Neural crest cell (in vitro differentiated cells): ENCODE measurements around the gene ZNF729. TPM values are rescaled to one million over a fixed set of nuclear protein-coding genes. Genes with fewer than 3 reads are reported as not detected.
"Not testable (repeated sequence)": the region's sequence is repeated elsewhere in the genome, so short reads cannot be mapped to it uniquely, and the experiment has no call there.

Source experiments
- DNase-seq: peaks from one replicate; pipeline ENCODE4 v3.0.0; 2021; ENCODE audit warnings: low read depth, mixed read lengths, low spot score
- H3K27ac Mint-ChIP-seq: one replicate; pipeline ENCODE4 v1.8.0; 2021; ENCODE audit warnings: mild to moderate bottlenecking, mixed read lengths; ENCODE audit not compliant: unreplicated experiment
- H3K27me3 Mint-ChIP-seq: 2 replicates; pipeline ENCODE4 v1.8.0; 2021; ENCODE audit warnings: low read depth, mild to moderate bottlenecking, mixed read lengths
- H3K36me3 Mint-ChIP-seq: 2 replicates; pipeline ENCODE4 v1.8.0; 2021; ENCODE audit warnings: low read depth, mild to moderate bottlenecking, mixed read lengths
- H3K4me1 Mint-ChIP-seq: 2 replicates; pipeline ENCODE4 v1.8.0; 2021; ENCODE audit warnings: mixed read lengths
- H3K4me3 Mint-ChIP-seq: one replicate; pipeline ENCODE4 v1.8.0; 2021; ENCODE audit warnings: mild to moderate bottlenecking, mixed read lengths
- H3K9me3 Mint-ChIP-seq: 2 replicates; pipeline ENCODE4 v1.8.0; 2021; ENCODE audit warnings: mixed read lengths
- CTCF ChIP-seq: fragments of 200-600 bp; sonication (generic); conservative IDR thresholded peaks from 2 replicates; pipeline ENCODE4 v1.5.0; 2021; ENCODE audit warnings: antibody characterized with exemption, mild to moderate bottlenecking
- total RNA-seq: library from RNA; stranded (reverse); gene quantifications from 2 replicates; pipeline ENCODE4 v1.2.1, GENCODE V29; 2021

The ZNF729 gene
- total RNA-seq, 1 donor from 2014 or later = not detected

GRCh38 chr19:22261596-22261995 lies 24.6 kb upstream of the ZNF729 start:
- DNase-seq = no peak
- peaks cover 6% of the 10 kb centered on the region for H3K36me3 Mint-ChIP-seq
- H3K9me3 Mint-ChIP-seq = peaks cover 26% of the 10 kb centered on the region
- no peaks in the 10 kb centered on the region for H3K27me3 Mint-ChIP-seq
- no peak for TF ChIP-seq CTCF
- H3K4me1 Mint-ChIP-seq = no peaks in the 10 kb centered on the region
- no peak overlapping the region for H3K4me3 Mint-ChIP-seq
- H3K27ac Mint-ChIP-seq = no peak overlapping the region

- TF ChIP-seq CTCF = no peak
- DNase-seq = no peak
- no peak overlapping the region for H3K4me3 Mint-ChIP-seq
- H3K36me3 Mint-ChIP-seq = peaks cover 6% of the 10 kb centered on the region
- H3K4me1 Mint-ChIP-seq = no peaks in the 10 kb centered on the region
- H3K9me3 Mint-ChIP-seq = peaks cover 24% of the 10 kb centered on the region
- H3K27me3 Mint-ChIP-seq = no peaks in the 10 kb centered on the region
- H3K27ac Mint-ChIP-seq = no peak overlapping the region
These were observed 23.1 kb upstream of the ZNF729 start for GRCh38 chr19:22263121-22263520.

GRCh38 chr19:22321554-22321953 lies 35.3 kb downstream of the ZNF729 start:
- Mint-ChIP-seq H3K36me3 (peaks cover 12% of the 10 kb centered on the region), H3K9me3 (peaks cover 23% of the 10 kb centered on the region)
- not testable (repeated sequence) for DNase-seq, H3K4me1 Mint-ChIP-seq, H3K27ac Mint-ChIP-seq, H3K27me3 Mint-ChIP-seq, H3K4me3 Mint-ChIP-seq

- peaks cover 17% of the 10 kb centered on the region for H3K36me3 Mint-ChIP-seq
- peaks cover 43% of the 10 kb centered on the region for H3K9me3 Mint-ChIP-seq
- no peak overlapping the region for H3K4me3 Mint-ChIP-seq
- no peak for TF ChIP-seq CTCF
- H3K4me1 Mint-ChIP-seq = no peaks in the 10 kb centered on the region
- no peaks in the 10 kb centered on the region for H3K27me3 Mint-ChIP-seq
- H3K27ac Mint-ChIP-seq = no peak overlapping the region
- DNase-seq = no peak
These were observed 40.0 kb downstream of the ZNF729 start for GRCh38 chr19:22326219-22326618.

- H3K4me1 Mint-ChIP-seq = no peaks in the 10 kb centered on the region
- DNase-seq = no peak
- H3K4me3 Mint-ChIP-seq = no peak overlapping the region
- no peaks in the 10 kb centered on the region for H3K27me3 Mint-ChIP-seq
- H3K9me3 Mint-ChIP-seq = peaks cover 45% of the 10 kb centered on the region
- H3K27ac Mint-ChIP-seq = no peak overlapping the region
- no peak for TF ChIP-seq CTCF
- peaks cover 17% of the 10 kb centered on the region for H3K36me3 Mint-ChIP-seq
These were observed 41.1 kb downstream of the ZNF729 start for GRCh38 chr19:22327321-22327720.

- Mint-ChIP-seq H3K27me3 (no peaks in the 10 kb centered on the region), H3K27ac (no peak overlapping the region), H3K36me3 (peaks cover 18% of the 10 kb centered on the region), H3K9me3 (peaks cover 44% of the 10 kb centered on the region), H3K4me3 (no peak overlapping the region), H3K4me1 (no peaks in the 10 kb centered on the region)
- no peak for TF ChIP-seq CTCF
- no peak for DNase-seq
These were observed 45.3 kb downstream of the ZNF729 start for GRCh38 chr19:22331521-22331920.
